Left renal cortex interstitium (tissue), 4 donors: Measurements from ENCODE around the gene PTH2. TPM values are rescaled to one million over a fixed set of nuclear protein-coding genes. Genes with fewer than 3 reads are reported as not detected.

ENCODE experiments used
- DNase-seq, 4 donors: peaks; one replicate each; pipeline ENCODE4 v3.0.0-alpha.2; 2013; ENCODE audit warnings: low read depth in 4 of 4, low spot score in 2 of 4, missing footprints in 1 of 4
- polyA plus RNA-seq, 4 donors: library from polyadenylated mRNA; unstranded; fragments of 120-200 nt; gene quantifications; one replicate each; pipeline ENCODE4 v1.2.1, GENCODE V29; 2013; ENCODE audit not compliant: insufficient read length in 4 of 4

Gene PTH2
- polyA plus RNA-seq, 4 donors, result not detected

DNA sequence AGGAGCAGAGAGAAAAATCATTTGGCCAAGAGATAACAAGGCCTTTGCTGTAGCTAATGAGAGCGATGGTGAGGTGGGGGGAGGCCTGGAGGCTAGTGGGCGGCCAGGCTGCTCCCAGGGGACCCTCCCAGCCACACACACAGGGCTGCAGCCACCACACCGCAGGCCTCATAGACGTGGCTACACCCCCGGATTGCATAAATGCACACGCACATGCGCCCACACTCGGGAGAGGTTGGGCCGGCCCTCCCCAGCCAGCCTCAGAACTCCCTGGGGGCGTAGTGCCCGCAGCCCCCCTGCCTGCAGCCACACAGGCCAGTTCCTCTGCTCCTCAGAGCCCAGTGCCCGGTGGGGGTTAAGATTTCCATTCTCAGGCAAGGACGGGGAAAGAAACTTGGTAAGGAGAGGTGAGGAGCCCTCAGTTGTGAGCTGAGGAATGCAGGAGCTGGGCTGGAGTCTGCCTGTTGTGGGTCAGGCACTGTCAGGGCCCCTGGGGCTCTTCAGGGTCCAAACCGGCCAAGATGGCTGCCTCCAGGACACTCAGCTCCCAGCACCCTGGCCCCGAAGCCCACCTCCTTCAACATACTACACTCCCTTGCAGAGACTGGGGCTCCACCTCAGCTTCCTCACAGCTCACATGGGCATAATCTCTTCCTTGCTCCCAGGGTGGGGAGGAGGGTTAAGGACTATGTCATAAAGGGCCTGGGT is 8.0 kb downstream of the PTH2 start:
- no peak for DNase-seq

DNA sequence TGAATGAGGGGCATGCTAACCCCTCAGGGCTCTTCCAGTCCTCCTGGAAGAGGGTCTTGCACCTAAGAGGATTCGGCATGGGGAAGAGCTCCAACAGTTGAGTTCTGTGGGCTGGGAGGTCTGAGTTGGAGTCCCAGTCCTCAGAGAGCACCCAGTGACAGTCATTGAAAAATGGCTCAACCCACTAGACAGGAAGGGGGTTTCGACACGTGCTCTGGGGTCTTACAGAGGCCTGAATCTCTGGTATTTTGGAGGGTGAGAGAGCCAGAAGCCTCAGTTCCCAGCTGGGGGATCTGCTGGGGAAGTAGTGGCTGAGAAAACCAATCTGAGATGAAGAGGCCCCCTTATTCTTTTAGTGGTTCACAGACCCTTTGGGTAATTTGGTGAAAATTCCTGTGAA is 9.0 kb downstream of the PTH2 start:
- DNase-seq, result no peak

DNA sequence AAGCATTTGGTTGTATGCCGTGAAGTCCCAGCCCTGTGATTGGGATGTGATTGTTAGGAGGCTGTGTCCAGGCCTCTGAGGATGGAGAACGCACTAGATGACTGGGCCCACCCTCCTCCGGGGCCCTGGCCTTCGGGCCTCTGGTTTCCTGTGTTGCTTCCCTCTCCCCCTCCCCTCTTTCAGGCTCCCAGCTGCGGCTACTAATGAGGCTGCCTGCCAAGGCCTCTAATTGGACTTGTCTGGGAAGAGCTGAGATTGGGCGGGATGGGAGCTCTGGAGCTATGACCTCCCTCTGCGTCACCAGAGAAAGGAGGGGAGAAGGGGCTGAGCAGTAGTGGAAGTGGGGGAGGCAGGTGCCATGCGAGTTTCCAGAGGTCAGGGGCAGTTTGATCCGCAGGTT is 9.9 kb downstream of the PTH2 start:
- peak in 3 of 4 donors; percentile 55 to 84 (median 73) for DNase-seq

DNA sequence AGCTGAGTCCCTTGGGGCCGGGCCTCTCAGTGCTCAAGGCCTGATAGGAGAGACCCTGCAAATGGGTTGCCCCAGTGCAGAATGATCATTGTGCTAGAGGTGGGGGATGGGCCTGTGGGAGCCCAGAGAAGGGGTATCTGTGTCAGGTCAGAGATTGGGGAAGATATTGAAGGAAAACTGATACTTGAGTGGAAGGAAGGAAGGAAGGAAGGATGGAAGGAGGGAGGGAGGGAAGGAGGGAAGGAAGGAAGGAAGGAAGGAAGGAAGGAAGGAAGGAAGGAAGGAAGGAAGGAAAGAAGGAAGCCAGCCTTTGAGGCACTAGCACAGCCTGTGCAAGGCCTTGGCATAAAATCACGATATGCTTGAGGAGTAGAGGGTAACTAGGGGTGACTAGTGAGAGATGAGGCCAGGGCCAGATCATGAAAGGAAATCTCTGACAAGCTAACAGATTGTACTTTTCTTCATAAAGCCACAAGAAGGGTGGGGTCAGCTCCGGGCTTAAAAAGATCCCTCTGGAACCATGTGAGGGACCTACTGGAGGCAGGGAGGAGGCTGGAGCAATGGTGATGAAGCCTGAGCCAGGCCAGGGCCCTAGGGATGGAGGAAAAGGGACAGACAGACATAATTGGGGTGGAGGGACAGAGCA is 11.4 kb downstream of the PTH2 start:
- DNase-seq, result no peak

DNA sequence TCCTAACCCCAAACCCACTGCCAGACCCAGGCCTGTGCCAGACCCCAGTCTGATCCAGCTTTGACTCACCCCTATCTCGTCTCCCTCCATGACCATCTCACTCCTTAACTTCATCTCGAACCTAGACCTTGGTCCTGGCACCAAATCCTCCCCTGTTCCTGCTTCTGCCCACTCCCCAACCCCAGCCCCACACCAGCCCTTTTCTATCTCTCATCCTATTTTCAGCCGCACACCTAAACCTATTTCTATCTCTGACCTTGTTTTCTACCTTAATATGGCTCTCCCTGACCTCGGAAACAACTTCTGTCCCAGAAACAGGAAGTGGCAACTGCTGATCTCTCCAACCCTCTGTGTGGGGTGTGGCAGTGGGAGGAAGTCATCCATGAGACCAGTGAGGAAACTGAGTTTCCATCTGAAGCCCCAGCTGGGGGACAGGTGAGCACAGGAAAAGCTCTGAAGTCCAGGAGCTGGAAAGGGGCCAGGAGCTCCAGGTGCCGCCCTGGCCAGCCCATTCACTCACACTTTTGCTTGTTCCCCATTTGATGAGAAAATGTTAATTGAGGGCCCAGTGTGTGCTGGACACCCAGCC is 13.7 kb downstream of the PTH2 start:
- DNase-seq, result no peak

DNA sequence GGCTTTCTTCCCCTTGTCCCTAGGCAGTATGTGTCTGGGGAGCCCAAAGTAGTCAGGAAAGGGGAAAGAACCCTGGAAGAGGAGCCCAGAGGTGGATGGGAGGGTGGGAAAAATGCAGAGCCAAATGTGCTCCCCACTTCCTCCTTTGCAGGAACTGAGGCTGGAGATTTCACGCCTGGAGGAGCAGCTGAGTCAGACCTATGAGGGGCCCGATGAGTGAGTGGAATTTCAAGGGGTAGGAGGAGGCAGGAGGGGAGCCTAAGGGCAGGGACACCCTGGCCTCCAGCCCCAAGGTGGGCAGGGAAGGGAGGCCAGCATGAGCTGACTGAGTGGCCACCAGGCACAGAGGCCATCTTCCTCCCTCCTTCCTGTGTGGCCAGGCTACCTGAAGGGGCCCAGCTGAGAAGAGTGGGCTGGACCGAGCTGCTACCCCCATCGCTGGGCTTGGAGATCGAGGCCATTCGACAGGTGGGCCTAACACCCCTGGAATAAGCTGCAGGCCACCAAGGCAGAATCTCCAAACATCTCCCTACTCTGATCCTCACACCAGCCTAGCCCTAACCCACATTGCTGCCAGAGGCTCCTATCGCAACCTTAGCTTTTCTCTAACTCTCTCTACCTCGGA is 14.3 kb downstream of the PTH2 start:
- no peak for DNase-seq

DNA sequence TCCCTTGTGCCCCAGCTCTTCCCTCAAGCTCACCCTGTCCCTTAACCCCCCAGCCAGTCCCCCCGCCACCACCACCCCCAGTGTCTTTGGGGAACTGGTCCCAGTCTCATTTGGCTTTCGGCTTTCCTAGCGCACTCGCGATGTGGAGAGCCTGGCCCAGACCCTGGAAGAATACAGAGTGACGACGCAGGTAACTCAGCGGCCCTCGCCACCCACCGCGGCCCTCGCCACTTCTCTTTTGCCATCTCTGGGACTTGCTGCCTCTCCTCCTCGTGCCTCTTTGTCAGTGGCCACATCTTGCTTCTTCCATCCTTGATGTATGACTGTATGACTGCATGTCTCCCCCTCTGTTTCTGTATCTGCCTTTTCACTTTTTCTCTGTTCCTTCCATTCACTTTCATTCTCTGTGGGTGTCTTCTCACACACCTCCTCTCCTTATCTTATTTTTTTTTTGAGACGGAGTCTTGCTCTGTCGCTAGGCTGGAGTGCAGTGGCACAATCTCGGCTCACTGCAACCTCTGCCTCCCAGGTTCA is 15.7 kb downstream of the PTH2 start:
- DNase-seq, result no peak

DNA sequence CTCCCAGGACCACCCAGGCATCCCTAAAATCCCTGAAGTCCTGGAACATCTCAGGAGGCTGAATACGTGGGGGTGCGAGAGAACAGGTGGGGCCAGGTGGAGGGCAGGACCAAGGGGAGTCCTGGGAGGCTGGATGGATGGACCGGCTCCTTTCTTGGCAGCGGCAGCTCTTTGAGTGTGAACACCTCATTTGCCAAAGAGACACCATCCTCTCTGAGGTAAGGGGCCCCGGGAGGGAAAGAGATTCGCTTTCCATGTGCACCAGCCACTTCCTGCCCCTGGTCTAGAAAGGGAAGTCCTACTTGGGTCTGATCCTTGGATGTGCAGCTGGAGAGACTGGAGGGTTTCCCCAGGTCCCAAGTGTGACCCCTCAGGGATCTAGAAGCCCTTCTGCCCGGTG is 16.2 kb downstream of the PTH2 start:
- DNase-seq, result no peak

DNA sequence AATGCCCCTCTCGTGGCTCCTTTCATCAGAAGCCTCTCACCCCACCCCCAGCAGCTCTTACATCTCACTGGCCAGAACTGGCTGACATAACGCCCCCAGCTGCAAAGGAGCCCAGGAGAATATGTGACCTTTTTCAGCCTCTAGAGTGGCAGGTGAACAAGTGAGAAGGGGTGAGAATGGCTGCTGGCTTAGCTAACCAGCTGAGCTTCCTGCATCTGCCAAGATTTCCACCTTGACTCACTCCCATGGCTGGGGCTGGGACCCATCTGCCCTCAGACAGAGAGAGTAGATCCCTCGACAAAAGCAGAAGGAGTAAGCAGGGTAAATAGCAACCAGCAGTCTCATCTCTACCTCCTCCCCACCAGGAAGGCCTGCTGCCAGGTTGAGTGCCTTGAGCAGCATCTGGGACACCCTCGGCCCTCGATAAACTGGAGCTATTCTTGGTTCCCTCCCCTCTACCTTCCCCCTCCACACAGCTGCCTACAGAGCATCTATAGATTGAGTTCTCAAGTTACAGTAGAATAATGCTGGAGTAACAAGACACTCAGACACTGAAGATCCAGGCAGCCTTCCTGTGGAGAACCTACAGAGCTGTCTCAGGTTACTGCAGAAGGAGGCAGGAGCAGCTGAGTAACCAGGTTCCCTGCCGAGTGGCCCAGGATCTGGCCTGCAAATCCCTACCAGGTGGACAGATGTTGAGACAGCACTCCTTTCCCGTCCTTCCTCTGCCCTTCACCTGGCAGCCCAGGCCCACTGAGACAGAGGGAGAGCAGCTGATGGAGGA is 19.6 kb downstream of the PTH2 start:
- peak in 1 of 4 donors; percentile 48 for DNase-seq

DNA sequence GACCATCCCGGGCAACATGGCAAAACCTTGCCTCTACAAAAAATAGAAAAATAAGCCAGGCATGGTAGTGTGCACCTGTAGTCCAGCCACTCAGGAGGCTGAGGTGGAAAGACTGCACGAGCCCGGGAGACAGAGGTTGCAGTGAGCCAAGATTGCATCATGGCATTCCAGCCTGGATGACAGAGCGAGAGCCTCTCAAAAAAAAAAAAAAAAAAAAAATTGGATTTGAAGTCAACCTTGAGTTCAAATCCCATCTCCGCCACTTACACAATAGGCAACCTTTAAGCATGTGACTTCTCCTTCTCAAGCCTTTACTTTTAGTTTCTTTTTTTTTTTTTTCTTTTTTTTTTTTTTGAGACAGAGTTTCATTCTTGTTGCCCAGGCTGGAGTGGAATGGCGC is 23.2 kb downstream of the PTH2 start:
- no peak for DNase-seq

DNA sequence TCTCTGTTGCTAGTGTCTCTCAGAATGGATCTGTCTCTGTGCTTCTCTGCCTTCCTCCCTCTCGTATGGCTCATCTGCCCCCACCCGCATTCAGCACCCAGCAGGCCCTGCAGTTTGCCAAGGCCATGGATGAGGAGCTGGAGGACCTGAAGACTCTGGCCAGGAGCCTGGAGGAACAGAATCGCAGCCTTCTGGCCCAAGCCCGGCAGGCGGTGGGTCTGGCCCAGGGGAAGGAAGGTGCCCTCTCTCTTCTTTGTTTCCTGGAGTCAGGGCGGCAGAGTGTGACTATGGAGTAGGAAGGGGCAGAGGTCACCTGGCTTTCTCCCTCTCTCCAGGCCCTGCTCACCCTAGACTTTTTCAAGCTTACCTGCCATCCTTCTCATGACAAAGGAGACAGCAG is 24.3 kb downstream of the PTH2 start:
- DNase-seq, result no peak

DNA sequence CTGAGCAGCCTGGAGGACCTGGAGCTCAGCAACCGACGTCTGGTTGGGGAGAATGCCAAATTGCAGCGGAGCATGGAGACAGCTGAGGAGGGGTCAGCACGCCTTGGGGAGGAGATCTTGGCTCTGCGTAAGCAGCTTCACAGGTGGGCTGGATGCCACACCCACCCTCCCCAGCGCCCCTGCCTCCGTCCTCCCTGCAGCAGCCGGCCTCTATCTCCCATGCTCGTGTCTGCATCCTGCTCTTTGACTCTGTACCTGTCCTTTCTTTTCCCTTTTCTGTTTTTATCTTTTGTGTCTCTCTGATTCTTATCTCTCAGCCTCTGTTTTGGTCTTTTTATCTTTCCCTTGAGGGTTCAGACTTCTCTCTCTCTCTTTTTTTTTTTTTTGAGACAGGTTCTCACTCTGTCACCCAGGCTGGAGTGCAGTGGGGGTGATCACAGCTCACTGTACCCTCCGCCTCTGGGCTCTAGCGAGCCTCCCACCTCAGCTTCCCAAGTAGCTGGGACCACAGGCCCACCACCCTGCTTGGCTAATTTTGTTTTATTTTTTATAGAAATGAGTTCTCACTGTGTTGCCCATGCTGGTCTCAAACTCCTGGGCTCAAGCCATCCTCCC is 25.1 kb downstream of the PTH2 start:
- no peak for DNase-seq

DNA sequence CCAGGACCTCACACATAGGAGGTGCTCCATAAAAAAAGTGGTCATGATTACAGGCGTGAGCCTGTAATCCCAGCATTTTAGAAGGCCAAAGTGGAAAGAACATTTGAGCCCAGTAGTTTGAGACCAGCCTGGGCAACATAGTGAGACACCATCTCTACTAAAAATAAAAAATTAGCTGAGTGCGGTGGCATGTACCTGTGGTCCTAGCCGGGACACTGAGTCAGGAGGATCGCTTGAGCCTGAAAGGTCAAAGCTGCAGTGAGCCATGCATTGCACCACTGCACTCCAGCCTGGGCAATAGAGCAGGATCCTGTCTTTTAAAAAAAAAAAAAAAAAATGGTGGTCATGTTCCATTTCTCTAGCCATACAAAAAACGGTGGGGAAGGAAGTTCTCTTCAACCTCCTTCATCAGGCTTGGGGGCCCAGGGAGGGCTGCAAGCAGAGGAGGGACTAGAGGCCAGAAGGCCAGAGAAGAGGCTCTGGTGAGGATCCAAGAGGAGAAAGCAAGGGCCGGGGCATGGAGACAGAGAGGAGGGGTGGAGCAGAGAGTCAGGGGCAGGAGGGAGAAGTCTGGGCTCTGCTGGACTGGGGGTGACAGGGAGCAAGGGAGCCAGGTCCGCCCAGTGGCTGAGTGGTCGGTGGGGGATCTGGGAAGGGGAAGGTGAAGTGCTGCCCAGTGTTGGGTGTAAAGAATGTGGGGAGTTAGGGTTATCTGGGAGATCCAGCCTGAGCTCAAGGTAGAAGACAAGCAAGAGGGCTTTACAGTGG is 26.3 kb downstream of the PTH2 start:
- DNase-seq, result no peak

DNA sequence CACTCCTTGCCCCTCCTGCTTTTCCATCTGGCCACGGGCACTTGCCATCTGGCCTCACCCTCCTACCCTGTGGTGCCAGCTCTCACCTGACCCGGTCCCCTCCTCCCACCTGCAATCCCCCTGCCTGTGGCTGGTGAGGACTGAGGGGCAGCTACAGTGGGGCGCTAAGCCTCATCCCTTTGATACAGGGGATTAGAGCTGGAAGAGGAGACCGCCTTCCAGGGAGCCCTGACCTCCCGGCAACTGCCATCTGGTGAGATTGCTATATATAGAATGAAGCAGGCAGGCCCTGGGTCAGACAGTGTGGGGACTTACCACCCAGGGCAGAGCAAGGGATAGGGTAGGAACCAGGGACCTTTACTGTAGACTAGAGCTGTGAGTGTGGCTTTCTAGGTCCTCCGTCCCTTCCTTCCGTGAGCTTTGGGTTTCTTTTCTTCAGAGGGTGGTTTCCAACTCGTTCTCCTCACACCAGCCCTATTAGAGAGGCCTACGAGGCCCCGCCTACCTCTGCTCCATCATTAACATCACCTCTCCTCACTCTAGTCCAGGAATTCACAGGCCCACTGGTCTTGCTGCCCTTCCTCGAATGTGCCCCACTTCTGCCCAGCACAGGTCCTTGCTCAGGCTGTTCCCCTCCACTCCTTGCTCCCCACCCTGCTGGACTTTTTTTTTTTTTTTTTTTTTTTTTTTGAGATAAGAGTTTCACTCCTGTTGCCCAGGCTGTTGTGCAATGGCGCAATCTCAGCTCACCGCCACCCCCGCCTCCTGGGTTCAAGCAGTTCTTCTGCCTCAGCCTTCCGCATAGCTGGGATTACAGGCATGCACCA is 27.4 kb downstream of the PTH2 start:
- no peak for DNase-seq

DNA sequence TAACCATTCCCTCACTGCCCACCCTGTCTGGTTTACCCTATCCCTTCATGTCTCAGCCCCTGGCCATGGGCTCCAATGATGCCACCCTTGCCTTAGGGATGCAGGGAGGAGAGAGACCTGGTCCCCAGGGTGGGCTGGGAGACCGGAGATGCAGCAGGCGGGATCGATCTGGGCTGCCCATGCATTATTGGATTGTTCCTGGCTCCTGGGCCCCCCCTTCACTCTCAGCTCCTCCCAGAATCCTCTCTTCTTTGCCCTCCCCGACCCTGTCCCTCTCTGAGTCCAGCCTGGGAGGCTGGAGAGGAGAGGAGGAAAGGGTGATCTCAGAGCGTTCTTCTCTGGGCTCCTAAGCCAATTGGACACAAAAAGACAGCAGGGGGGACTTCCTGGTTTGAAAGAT is 29.4 kb downstream of the PTH2 start:
- no peak for DNase-seq

DNA sequence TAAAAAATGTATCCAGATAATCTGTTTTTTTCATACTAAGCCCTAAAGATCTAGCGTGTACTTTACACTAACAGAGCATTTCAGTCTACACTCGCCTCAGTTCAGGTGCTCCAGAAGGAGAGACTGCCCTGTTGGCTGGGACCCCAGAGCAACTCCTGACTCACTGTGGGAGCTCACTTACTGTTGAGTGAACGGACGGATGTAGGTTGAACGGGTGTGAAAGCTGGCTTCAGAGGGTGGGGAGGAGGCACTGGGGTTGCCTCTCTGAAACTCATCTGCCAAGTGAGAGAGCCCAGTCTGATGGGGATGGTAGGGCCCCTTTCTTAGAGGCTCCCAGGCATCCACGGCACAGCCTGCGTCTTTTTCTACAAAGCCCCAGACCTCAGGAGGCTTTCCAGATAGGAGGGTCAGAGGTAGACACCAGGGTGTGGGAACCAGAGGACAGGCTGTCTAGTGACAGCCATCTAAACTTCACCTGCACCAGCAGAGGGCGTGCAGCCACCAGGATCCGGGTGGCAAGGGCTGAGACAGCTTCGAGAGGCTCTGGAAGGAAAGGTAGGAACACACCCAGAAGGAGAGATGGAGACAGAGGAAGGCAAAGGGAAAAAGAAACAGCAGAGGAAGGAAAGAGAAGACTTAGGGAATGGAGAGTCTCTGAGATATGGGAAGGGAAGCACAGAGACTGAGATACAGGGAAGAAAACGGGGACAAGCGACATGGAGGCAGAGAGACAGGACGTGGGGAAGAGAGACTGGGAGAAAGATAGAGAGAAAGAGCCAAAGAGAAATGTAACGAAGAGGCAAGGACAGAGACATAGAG is 31.5 kb downstream of the PTH2 start:
- peak in 2 of 4 donors; percentile 50 to 69 for DNase-seq

DNA sequence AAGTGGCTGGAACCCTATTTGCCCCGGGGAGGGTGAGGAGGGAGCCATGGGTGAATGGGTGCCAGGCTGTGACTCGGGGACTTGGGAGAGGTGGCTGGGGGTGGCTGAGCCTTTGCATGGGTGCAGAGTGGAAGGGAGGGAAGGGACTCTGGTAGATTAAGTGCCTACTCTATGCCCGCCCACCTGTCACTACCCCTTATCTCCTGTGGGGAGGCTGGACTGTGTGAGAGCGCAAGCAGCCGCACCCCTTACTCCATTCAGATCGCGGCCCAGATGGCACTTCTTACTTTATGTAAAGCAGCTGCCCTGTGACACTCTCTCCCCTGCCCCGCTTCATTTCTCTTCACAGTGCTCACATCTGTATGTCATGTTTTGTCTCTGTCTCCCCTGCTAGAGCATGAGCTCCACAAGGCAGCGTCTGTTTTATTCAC is 32.3 kb downstream of the PTH2 start:
- DNase-seq, result no peak
